Measurements from ENCODE around the gene SAMD9.
"Not testable (repeated sequence)": the region's sequence is repeated elsewhere in the genome, so short reads cannot be mapped to it uniquely, and the experiment has no call there.

SAMD9 gene

GRCh38 chr7:93119191-93119905, 1.6 kb upstream of the SAMD9 start:
- DNase-seq = no peak

DNA sequence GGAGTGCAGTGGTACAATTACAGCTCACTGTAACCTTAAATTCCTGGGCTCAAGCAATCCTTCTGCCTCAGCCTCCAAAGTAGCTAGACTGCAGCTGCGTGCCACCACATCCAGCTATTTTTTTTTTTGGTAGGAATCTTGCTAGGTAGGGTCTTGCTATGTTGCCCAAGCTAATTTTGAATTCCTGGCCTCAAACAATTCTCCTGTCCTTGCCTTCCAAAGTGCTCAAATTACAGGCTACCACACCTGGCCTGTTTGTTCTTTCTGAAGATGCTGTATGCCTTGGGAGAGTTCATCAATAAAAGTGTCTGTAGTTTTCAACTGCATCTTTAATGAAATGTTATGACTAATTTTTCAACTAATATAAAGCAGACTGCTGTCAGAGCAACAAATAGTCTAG, 452 bp downstream of the SAMD9 start:
- DNase-seq = no peak

- DNase-seq = no peak
Observed at GRCh38 chr7:93115796-93116195, 2.0 kb downstream of the SAMD9 start.

- no peak for DNase-seq
Observed at GRCh38 chr7:93108003-93108402, 9.8 kb downstream of the SAMD9 start.

DNA sequence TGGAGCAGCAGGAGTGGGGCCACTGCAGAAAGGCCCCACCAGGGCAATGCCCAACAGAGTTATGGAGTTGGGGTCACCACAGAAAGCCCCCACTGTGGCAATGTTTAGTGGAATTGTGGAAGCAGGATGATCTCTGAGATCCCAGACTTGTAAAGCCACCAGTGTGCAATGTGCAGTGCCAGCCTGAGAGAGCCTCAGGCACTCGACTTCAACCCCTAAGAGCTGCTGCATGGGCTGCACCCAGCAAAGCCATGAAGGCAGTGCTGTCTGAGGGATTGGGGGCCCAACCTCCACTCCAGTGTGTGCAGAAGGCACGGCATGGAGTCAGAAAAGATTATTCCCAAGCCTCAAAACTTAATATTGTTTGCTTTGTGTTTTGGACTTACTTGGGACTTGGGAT, 20.4 kb downstream of the SAMD9 start:
- no peak for DNase-seq

DNA sequence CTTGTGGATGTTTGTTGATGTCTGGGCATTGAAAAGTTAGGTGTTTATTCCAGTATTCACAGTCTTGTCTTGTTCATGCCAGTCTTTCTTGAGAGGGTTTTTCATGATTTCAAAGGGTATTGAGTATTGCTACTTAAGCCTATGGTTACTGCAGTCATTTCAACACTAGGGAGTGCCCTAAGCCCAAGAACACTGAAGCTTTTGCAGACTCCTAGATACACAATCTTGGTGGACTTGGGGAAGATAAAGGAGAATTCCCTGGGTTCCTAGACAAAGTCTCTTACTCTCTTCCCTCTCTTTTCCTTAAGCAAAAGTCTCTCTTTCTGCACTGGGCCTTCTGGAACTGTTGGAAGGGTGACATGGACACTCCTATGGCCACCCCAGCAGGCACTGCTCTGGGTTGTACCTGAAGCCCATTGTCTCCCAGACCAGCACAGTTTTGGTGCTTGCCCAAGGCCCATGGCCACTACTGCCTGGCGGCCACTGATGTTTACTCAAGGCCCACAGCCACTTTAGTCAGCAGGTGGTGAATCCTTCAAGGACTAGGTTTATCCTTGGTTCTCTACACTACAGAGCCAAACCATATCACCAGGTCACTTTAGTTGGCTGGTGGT, 24.9 kb downstream of the SAMD9 start:
- DNase-seq = no peak

DNA sequence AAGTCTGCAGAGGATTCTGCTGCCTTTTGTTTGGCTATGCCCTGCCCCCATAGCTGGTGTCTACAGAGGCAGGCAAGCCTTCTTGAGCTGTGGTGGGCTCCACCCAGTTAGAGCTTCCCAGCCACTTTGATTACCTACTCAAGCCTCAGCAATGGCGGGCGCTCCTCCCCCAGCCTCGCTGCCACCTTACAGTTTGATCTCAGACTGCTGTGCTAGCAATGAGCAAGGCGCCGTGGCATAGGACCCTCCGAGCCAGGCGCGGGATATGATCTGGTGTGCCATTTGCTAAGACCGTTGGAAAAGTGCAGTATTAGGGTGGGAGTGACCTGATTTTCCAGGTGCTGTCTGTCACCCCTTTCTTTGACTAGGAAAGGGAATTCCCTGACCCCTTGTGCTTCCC, 44.4 kb downstream of the SAMD9 start:
- DNase-seq = not testable (repeated sequence)

DNA sequence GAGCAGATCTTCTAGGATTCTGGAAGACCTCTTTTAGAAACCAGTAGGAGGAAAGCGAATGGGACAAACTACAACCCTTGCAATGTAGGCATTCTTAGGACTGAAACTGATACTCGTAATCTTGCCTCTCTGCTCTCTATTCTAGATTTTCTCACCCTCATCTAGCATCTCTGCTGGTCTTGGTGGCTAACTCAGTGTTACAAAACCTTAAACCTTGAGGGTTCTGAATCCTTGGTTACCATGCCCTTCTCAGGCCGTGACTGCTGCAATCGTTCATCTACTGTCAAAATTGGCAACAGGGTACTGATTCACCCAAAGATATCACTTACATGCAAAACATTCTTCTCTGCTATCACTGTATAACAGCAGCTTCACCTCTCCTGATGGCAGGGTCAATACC, 55.2 kb downstream of the SAMD9 start:
- no peak for DNase-seq

GRCh38 chr7:93060865-93061264, 56.9 kb downstream of the SAMD9 start:
- DNase-seq = no peak

- no peak for DNase-seq
Observed at GRCh38 chr7:93060025-93060424, 57.8 kb downstream of the SAMD9 start.

GRCh38 chr7:93056621-93057020, 61.2 kb downstream of the SAMD9 start:
- DNase-seq = not testable (repeated sequence)

GRCh38 chr7:93055543-93056107, 62.2 kb downstream of the SAMD9 start:
- peak; percentile 51 for DNase-seq

DNA sequence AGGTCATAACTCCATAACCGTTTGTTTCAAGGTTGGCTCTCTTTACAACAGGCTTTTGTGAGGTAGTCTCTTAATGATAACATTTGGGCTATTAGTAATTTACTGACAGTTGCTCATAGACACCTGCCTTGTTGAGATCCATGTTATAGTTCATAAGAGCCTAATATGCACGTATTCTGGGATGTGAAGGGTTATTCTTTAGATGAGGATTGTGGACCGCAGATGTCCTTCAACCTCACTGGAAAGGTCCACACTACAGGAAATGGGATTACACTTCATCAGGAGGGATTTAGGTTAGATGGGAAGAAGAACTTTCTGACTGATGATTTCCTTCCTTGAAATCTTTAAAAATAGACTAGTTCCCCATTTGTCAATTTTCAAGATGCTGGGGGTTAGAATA, 62.8 kb downstream of the SAMD9 start:
- DNase-seq = no peak

DNA sequence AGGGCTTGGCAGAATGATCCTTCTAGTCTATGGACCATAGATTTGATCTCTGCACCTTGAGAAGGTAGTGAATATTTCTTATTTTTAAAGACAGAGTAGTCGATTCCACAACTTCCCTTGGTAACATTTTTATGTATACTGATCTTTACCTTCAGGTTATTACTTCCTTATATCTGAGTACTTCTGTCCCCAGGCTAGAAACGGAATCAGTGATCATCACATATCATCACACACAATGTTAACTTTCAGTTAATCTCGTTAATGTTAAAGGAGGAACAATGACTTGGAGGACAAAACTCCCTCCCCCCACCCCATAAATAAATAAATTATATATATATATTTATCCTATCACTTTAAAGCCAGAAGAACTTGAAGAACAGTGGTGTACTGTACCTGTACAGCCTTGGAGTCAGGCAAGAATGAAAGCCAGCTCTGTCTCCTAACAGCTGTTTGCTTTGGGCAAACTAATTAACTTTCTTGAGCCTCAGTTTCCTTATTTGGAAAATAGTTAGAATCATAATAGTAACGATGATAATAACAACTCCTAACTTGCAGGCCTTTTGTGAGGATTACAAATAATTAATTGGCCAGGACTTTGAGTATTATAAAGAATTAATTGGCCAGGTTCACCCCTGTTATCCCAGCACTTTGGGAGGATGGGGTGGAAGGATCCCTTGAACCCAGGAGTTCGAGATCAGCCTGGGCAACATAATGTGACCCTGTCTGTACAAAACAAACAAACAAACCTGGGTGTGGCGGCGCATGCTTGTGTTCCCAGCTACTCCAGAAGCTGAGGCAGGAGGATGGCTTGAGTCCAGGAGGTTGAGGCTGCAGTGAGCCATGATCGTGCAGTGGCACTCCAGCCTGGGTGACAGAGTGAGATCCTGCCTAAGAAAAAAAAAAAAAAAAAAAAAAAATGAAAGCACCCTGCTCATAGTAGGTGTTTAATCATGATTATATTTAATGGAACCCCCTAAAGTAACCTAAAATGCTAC, 63.5 kb downstream of the SAMD9 start:
- DNase-seq = no peak

DNA sequence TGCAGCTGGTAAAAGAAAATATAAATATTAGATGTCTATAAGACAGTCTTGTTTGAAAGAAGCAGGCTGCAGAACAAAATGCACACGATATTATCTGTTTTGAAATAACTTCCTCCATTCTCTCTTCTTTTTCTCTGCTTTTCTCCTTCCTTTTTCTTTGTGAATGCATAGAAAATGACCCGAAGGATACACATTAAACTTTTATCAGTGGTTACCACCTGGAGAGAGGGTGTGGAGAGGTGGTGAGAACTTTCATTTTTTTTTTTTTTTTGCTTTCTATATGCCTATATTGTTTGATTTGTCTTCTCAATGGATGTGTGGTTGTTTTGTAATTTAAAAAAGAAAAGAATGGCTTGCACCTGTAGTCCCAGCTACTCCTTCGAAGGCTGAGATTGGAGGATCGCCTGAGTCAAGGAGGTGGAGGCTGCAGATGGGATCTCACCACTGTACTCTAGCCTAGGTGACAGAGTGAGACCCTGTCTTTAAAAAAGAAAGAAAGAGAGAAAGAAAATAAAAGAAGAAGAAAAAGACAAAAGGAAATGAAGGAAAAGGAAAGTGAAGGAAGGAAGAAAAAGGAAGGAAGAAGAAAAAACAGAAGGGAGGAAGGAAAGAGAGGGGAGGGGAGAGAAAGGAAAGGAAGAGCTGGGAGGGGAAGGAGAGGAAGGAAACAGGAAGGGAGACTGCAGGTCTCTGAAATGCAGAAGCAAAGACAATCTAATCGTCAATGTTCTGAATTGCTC, 64.4 kb downstream of the SAMD9 start:
- DNase-seq = no peak

- DNase-seq = no peak
Observed at GRCh38 chr7:93051660-93052059, 66.1 kb downstream of the SAMD9 start.
